HFF-Myc (cell line): ENCODE measurements around the gene KCNMA1.
A peak's percentile ranks its signal among the peaks of the same experiment; 100 is the strongest.

Source experiments
- DNase-seq: peaks from one replicate; pipeline ENCODE4 v3.0.0-alpha.2; 2011; ENCODE audit warnings: low read depth; ENCODE audit errors: extremely low read depth
- H3K4me3 ChIP-seq: replicated peaks from 2 replicates; pipeline ENCODE4 v1.5.1; 2011; ENCODE audit warnings: low read depth, mild to moderate bottlenecking, control low read depth, low read length
- CTCF ChIP-seq: IDR thresholded peaks from 2 replicates; pipeline ENCODE4 v1.5.1; 2012; ENCODE audit warnings: mild to moderate bottlenecking, low read depth, low read length, control low read depth; ENCODE audit errors: missing control alignments

The KCNMA1 gene

GRCh38 chr10:77106676-77107075 lies 530.9 kb downstream of the KCNMA1 start:
- H3K4me3 ChIP-seq, result no peak overlapping the region
- no peak for TF ChIP-seq CTCF
- no peak for DNase-seq

GRCh38 chr10:77105761-77106221 lies 531.8 kb downstream of the KCNMA1 start:
- TF ChIP-seq CTCF, result no peak
- H3K4me3 ChIP-seq, result no peak overlapping the region
- DNase-seq, result peak; percentile 78

GRCh38 chr10:77104459-77104980 lies 533.1 kb downstream of the KCNMA1 start:
- peak; percentile 81 for DNase-seq
- no peak for TF ChIP-seq CTCF
- H3K4me3 ChIP-seq, result no peak overlapping the region

- DNase-seq, result no peak
- no peak overlapping the region for H3K4me3 ChIP-seq
- TF ChIP-seq CTCF, result no peak
Measured at GRCh38 chr10:77103213-77103612, 534.4 kb downstream of the KCNMA1 start.

GRCh38 chr10:77101341-77101740 lies 536.3 kb downstream of the KCNMA1 start:
- no peak for DNase-seq
- no peak for TF ChIP-seq CTCF
- no peak overlapping the region for H3K4me3 ChIP-seq

GRCh38 chr10:77099136-77099535 lies 538.5 kb downstream of the KCNMA1 start:
- no peak for TF ChIP-seq CTCF

GRCh38 chr10:77097625-77098024 lies 540.0 kb downstream of the KCNMA1 start:
- no peak overlapping the region for H3K4me3 ChIP-seq
- DNase-seq, result no peak
- TF ChIP-seq CTCF, result no peak

More at GRCh38 chr10:77099136-77099535, 538.5 kb downstream of the KCNMA1 start:
- no peak for DNase-seq
- no peak overlapping the region for H3K4me3 ChIP-seq
